ENCODE data around the gene XRN1. TPM values are rescaled to one million over a fixed set of nuclear protein-coding genes. Genes with fewer than 3 reads are reported as not detected.
"Not testable (repeated sequence)": the region's sequence is repeated elsewhere in the genome, so short reads cannot be mapped to it uniquely, and the experiment has no call there.

XRN1 gene
- total RNA-seq, 1 experiment from 2014 or later, result 23.3 TPM

DNA sequence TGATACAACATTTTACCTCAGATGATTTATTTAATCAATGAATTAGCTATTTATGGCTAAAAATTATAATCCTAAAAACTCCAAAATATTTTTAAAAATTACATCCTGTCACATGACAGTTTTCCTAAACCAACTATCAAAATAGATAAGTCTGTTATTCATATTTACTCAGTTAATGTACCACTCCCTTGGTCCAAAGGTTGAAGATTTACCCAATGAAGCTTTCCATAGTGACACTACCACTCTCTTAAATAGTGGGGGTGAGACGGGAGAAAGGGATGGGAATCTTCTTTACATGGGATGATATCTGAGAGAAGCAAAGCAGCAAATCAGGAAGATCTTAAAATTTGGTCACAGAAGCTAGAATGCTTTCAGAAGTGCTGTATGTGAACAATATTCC, 30.5 kb downstream of the XRN1 start:
- no TSS peak for BruUV-seq (replicated peaks)
- Histone ChIP-seq H3K4me1 (peaks cover 11% of the 10 kb centered on the region), H3K36me3 (ENCODE audit: control insufficient read depth, insufficient read depth, low read length) (no peaks in the 10 kb centered on the region), H3K4me3 (ENCODE audit: low read depth, low read length) (no peak overlapping the region), H3K27me3 (replicated peaks; ENCODE audit: control insufficient read depth, insufficient read depth, low read length) (no peaks in the 10 kb centered on the region), H3K9me3 (no peaks in the 10 kb centered on the region)
- ChIA-PET CTCF (no interaction called here), POLR2A (no interaction called here)
- intact Hi-C loops (cut with micrococcal nuclease; ENCODE audit: unreplicated experiment), result no loop called here
- DNase-seq, result no peak
- Mint-ChIP-seq H3K9me3 (ENCODE audit: unreplicated experiment) (no peaks in the 10 kb centered on the region), H3K27ac (ENCODE audit: unreplicated experiment) (no peak overlapping the region), H3K27me3 (ENCODE audit: insufficient read depth, unreplicated experiment) (no peaks in the 10 kb centered on the region), H3K4me3 (ENCODE audit: unreplicated experiment) (no peak overlapping the region), H3K36me3 (ENCODE audit: insufficient read depth, unreplicated experiment) (peaks cover 26% of the 10 kb centered on the region), H3K4me1 (ENCODE audit: low read depth, unreplicated experiment) (peaks cover 8% of the 10 kb centered on the region)
- TF ChIP-seq, protein P1, sequence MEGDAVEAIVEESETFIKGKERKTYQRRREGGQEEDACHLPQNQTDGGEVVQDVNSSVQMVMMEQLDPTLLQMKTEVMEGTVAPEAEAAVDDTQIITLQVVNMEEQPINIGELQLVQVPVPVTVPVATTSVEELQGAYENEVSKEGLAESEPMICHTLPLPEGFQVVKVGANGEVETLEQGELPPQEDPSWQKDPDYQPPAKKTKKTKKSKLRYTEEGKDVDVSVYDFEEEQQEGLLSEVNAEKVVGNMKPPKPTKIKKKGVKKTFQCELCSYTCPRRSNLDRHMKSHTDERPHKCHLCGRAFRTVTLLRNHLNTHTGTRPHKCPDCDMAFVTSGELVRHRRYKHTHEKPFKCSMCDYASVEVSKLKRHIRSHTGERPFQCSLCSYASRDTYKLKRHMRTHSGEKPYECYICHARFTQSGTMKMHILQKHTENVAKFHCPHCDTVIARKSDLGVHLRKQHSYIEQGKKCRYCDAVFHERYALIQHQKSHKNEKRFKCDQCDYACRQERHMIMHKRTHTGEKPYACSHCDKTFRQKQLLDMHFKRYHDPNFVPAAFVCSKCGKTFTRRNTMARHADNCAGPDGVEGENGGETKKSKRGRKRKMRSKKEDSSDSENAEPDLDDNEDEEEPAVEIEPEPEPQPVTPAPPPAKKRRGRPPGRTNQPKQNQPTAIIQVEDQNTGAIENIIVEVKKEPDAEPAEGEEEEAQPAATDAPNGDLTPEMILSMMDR (IDR thresholded peaks at IDR 0.05; ENCODE audit: insufficient read depth in 1 of 2, low read depth in 1 of 2, low read length in 1 of 2, severe bottlenecking in 1 of 2, unreplicated experiment in 1 of 2), result no peak

DNA sequence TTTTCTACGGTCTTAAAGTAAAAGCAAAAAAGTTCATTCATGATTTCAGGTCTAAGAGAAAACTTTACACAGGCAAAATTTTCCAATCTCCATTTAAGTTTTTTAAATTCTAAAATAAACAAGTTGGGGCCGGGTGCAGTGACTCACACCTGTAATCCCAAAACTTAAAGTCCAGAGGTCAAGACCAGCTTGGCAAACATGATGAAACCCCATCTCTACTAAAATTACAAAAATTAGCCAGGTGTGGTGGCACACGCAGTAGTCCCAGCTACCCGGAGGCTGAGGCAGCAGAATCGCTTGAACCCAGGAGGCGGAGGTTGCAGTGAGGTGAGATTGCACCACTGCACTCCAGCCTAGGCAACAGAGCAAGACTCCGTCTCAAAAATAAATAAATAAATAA, 47.3 kb downstream of the XRN1 start:
- peaks cover 11% of the 10 kb centered on the region for H3K4me1 ChIP-seq
- H3K4me1 Mint-ChIP-seq (ENCODE audit: low read depth, unreplicated experiment); H3K27ac Mint-ChIP-seq (ENCODE audit: unreplicated experiment); CTCF ChIA-PET; POLR2A ChIA-PET; H3K27me3 ChIP-seq (replicated peaks; ENCODE audit: control insufficient read depth, insufficient read depth, low read length); H3K9me3 ChIP-seq; H3K36me3 ChIP-seq (ENCODE audit: control insufficient read depth, insufficient read depth, low read length); BruUV-seq (replicated peaks); H3K27me3 Mint-ChIP-seq (ENCODE audit: insufficient read depth, unreplicated experiment); H3K9me3 Mint-ChIP-seq (ENCODE audit: unreplicated experiment); intact Hi-C loops (cut with micrococcal nuclease; ENCODE audit: unreplicated experiment); H3K4me3 Mint-ChIP-seq (ENCODE audit: unreplicated experiment); H3K4me3 ChIP-seq (ENCODE audit: low read depth, low read length): not testable (repeated sequence)
- peak in 1 of 2 experiments; percentile 27 for DNase-seq
- peaks cover 22% of the 10 kb centered on the region for H3K36me3 Mint-ChIP-seq (ENCODE audit: insufficient read depth, unreplicated experiment)

DNA sequence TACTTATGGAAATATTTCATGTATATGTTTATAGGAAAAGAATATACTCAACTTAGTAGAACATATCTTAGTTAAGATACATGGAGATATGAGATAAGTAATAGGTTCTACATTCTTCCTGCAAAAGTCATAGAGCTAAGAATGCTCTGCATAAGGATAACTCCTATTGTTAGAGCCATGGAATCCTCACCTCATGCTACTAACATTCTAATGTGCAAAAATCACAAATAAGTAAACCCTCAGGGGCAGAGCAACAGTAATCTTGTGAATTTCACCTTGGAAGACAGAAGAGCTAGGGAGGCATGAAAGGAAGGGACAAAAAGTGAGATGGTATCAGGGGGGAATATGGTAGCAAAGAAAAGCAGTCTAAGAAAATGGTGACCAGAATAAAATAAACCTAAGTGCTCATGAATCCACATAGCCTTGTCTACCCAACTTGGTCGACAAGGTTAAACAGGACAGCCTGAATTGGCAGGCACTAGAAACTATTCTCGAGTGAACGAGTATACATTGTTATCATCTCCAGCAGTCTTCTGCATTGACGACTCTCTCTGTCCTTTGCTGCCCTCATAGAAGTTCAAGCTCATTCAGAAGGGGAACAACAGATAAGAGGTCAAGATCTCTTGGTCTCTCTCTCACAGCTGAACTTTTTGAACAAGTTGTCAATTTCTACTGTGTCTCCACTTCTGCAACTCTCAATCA, 52.8 kb downstream of the XRN1 start:
- intact Hi-C loops (cut with micrococcal nuclease; ENCODE audit: unreplicated experiment), result no loop called here

More for the DNA sequence above, 52.8 kb downstream of the XRN1 start:
- Histone ChIP-seq H3K36me3 (ENCODE audit: control insufficient read depth, insufficient read depth, low read length) (no peaks in the 10 kb centered on the region; the same call in 1 of the 2 replicates), H3K27me3 (replicated peaks; ENCODE audit: control insufficient read depth, insufficient read depth, low read length) (no peaks in the 10 kb centered on the region), H3K4me1 (peaks cover 1% of the 10 kb centered on the region; the same call in 1 of the 2 replicates), H3K9me3 (no peaks in the 10 kb centered on the region), H3K4me3 (ENCODE audit: low read depth, low read length) (no peak overlapping the region)
- TF ChIP-seq, protein P1 (IDR thresholded peaks at IDR 0.05; ENCODE audit: insufficient read depth in 1 of 2, low read depth in 1 of 2, low read length in 1 of 2, severe bottlenecking in 1 of 2, unreplicated experiment in 1 of 2), result no peak
- H3K4me1 Mint-ChIP-seq (ENCODE audit: low read depth, unreplicated experiment), result no peaks in the 10 kb centered on the region
- H3K27me3 Mint-ChIP-seq (ENCODE audit: insufficient read depth, unreplicated experiment), result no peaks in the 10 kb centered on the region
- BruUV-seq (replicated peaks), result no TSS peak
- ChIA-PET CTCF (no interaction called here), POLR2A (interaction anchor here (0.6 kb wide), 1 partner anchor 291 kb away, joined by 3 read pairs; no protein-coding TSS in a partner anchor)
- peaks cover 18% of the 10 kb centered on the region for H3K36me3 Mint-ChIP-seq (ENCODE audit: insufficient read depth, unreplicated experiment)
- H3K9me3 Mint-ChIP-seq (ENCODE audit: unreplicated experiment), result no peaks in the 10 kb centered on the region
- H3K27ac Mint-ChIP-seq (ENCODE audit: unreplicated experiment), result no peak overlapping the region
- H3K4me3 Mint-ChIP-seq (ENCODE audit: unreplicated experiment), result no peak overlapping the region
- no peak for DNase-seq

Measured in Caco-2 (cell line).